Activated B cell treated with CpG ODN at 0.5 μM for 24 hours (primary cell): ENCODE measurements around the gene UPB1. TPM values are rescaled to one million over a fixed set of nuclear protein-coding genes. Genes with fewer than 3 reads are reported as not detected.

Experiments used
- ATAC-seq: fragments of 200-7000 bp; cut with Tn5 transposase; one replicate; pipeline ENCODE4 v1.10.0; 2021; ENCODE audit warnings: low read depth, mild to moderate bottlenecking, moderate library complexity
- CTCF ChIA-PET: fragments of 350-600 bp; sonication (Branson Sonifier 250); formaldehyde crosslinking; loops from one replicate; lab custom pipeline; 2021; ENCODE audit warnings: antibody characterized with exemption; lab: Charles Lee
- POLR2A ChIA-PET: fragments of 350-600 bp; sonication (Branson Sonifier 250); formaldehyde crosslinking; loops from one replicate; lab custom pipeline; 2021; ENCODE audit warnings: antibody characterized with exemption; lab: Charles Lee
- DNase-seq: peaks from one replicate; pipeline ENCODE4 v3.0.0; 2022
- H3K27ac Mint-ChIP-seq: one replicate; pipeline ENCODE4 v1.8.0; 2020; ENCODE audit warnings: mixed read lengths
- H3K27me3 Mint-ChIP-seq: one replicate; pipeline ENCODE4 v1.8.0; 2021; ENCODE audit warnings: mixed read lengths
- H3K36me3 Mint-ChIP-seq: one replicate; pipeline ENCODE4 v1.8.0; 2021; ENCODE audit warnings: low read depth, mixed read lengths
- H3K4me1 Mint-ChIP-seq: one replicate; pipeline ENCODE4 v1.8.0; 2021; ENCODE audit warnings: mixed read lengths
- H3K4me3 Mint-ChIP-seq: one replicate; pipeline ENCODE4 v1.8.0; 2020; ENCODE audit warnings: mild to moderate bottlenecking, mixed read lengths
- H3K9me3 Mint-ChIP-seq: one replicate; pipeline ENCODE4 v1.8.0; 2020; ENCODE audit warnings: mixed read lengths
- CTCF ChIP-seq: fragments of 200-600 bp; IDR thresholded peaks from one replicate; pipeline ENCODE4 v1.8.0; 2022; ENCODE audit warnings: antibody characterized with exemption, mild to moderate bottlenecking
- intact Hi-C: fragments of 100-400 bp; cut with micrococcal nuclease; formaldehyde crosslinking; loops from one replicate; pipeline ENCODE4 v1.15.1; 2024
- total RNA-seq: library from RNA; stranded (reverse); gene quantifications from 2 replicates; pipeline ENCODE4 v1.2.3, GENCODE V29; 2022

The UPB1 gene
- total RNA-seq, 1 donor from 2014 or later, result 1.3 TPM

GRCh38 chr22:24567668-24568067 is 72.5 kb downstream of the UPB1 start:
- H3K9me3 Mint-ChIP-seq, result no peaks in the 10 kb centered on the region

GRCh38 chr22:24571266-24571665 is 76.1 kb downstream of the UPB1 start:
- CTCF ChIA-PET, result no interaction called here
- peaks cover 83% of the 10 kb centered on the region for H3K36me3 Mint-ChIP-seq
- no peak overlapping the region for H3K4me3 Mint-ChIP-seq

More at GRCh38 chr22:24567668-24568067, 72.5 kb downstream of the UPB1 start:
- no peak for DNase-seq
- Mint-ChIP-seq H3K27me3 (no peaks in the 10 kb centered on the region), H3K27ac (no peak overlapping the region), H3K36me3 (peaks cover 81% of the 10 kb centered on the region), H3K4me1 (peaks cover 19% of the 10 kb centered on the region), H3K4me3 (no peak overlapping the region)
- ChIA-PET POLR2A (no interaction called here), CTCF (no interaction called here)
- no peak for TF ChIP-seq CTCF
- no peak for ATAC-seq
- intact Hi-C loops, result no loop called here

DNA sequence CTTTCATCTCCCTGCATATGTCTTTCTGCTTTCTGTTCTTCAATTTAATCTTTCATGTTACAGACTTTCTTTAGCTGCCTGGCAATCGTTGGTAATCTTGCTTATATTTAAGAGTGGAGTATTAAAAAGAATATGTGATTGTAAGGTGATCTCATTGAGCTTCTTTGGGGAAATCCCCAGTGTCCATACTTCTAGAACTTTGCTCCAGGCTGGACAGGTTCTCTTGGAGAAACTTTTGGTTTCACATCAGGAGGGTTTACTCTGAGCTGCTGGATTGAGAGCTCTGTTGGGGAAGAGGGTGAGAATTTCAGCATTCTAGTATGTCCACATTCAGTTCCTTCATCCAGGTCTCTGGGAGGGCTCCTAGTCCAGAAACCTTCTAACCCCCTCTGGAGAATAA is 81.6 kb downstream of the UPB1 start:
- DNase-seq (no peak), ATAC-seq (no peak)
- ChIA-PET CTCF (no interaction called here), POLR2A (no interaction called here)
- intact Hi-C loops, result no loop called here
- H3K4me1 Mint-ChIP-seq, result no peaks in the 10 kb centered on the region
- no peak overlapping the region for H3K27ac Mint-ChIP-seq
- no peaks in the 10 kb centered on the region for H3K9me3 Mint-ChIP-seq
- H3K4me3 Mint-ChIP-seq, result no peak overlapping the region
- H3K36me3 Mint-ChIP-seq, result peaks cover 49% of the 10 kb centered on the region
- no peaks in the 10 kb centered on the region for H3K27me3 Mint-ChIP-seq
- no peak for TF ChIP-seq CTCF

More at GRCh38 chr22:24571266-24571665, 76.1 kb downstream of the UPB1 start:
- intact Hi-C loops, result no loop called here
- no peaks in the 10 kb centered on the region for H3K9me3 Mint-ChIP-seq
- POLR2A ChIA-PET, result no interaction called here
- TF ChIP-seq CTCF, result no peak
- no peaks in the 10 kb centered on the region for H3K27me3 Mint-ChIP-seq
- DNase-seq, result no peak
- H3K27ac Mint-ChIP-seq, result no peak overlapping the region
- no peaks in the 10 kb centered on the region for H3K4me1 Mint-ChIP-seq
- ATAC-seq, result no peak

Other genes with a start within 250 kb of the UPB1 start
- gene SPECC1L, start 224.5 kb upstream of the UPB1 start, total RNA-seq, result 59.0 and 64.5 TPM in 2 replicates
- 35.7 and 35.8 TPM in 2 replicates for gene ADORA2A, start 67.7 kb upstream of the UPB1 start, total RNA-seq
- 134 and 141 TPM in 2 replicates for gene GUCD1, start 59.8 kb downstream of the UPB1 start, total RNA-seq
- 96.5 and 98.6 TPM in 2 replicates for gene SNRPD3, start 60.7 kb downstream of the UPB1 start, total RNA-seq
- gene LRRC75B, start 97.7 kb downstream of the UPB1 start, total RNA-seq, result 0.34 and 0.82 TPM in 2 replicates
- 7.3 and 7.6 TPM in 2 replicates for gene GGT1, start 107.9 kb downstream of the UPB1 start, total RNA-seq